RPMI7951 (cell line): ENCODE measurements around the gene ITPK1. TPM values are rescaled to one million over a fixed set of nuclear protein-coding genes. Genes with fewer than 3 reads are reported as not detected.

Experiments
- DNase-seq: peaks from one replicate; pipeline ENCODE4 v3.0.0-alpha.2; 2012; ENCODE audit warnings: low read depth
- total RNA-seq: library from RNA; depleted of rRNA; stranded (reverse); fragments of >200 nt; shearing (Covaris generic); gene quantifications from 2 replicates; pipeline ENCODE4 v1.2.3, GENCODE V29; 2014

The ITPK1 gene
- total RNA-seq, 1 experiment from 2014 or later: 7.7 TPM

DNA sequence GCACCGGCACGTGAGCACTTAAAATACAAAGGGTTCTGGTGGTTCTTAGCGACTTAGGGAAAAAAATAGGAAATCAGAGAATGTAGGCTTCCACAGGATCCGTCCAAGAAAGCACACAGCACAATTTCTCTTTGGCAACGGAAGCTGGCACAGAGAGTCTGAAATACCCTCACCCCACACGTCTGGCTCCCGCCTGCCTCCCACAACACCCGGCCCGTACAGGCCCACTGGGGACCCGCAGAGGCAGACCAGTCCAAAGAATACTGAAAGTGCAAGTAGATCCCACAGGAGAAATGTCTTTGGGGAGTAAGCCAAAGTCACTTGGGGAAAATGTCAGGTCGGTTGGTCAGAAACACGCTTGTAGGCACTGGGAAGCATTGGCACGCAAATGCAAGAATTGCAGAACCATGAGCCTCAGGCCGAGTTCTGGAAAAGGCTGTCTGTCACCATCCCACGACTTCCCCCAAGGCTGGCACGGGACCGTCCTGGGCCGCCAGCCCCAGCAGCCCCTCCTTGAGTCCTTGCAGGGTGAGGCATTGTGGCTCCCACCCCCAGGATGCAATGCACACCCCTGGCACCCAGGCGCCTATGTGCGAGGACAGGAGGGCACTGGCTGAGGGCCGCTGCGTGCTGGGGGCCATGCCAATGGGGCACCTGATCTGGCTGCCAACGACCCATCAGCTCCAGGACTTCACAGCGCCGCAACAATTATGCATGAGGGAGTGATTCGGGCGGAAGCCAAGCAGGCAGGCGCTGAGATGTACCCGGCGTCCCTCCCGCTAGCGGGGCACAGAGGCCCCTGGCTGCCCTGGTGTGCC, 163.0 kb downstream of the ITPK1 start:
- no peak for DNase-seq

DNA sequence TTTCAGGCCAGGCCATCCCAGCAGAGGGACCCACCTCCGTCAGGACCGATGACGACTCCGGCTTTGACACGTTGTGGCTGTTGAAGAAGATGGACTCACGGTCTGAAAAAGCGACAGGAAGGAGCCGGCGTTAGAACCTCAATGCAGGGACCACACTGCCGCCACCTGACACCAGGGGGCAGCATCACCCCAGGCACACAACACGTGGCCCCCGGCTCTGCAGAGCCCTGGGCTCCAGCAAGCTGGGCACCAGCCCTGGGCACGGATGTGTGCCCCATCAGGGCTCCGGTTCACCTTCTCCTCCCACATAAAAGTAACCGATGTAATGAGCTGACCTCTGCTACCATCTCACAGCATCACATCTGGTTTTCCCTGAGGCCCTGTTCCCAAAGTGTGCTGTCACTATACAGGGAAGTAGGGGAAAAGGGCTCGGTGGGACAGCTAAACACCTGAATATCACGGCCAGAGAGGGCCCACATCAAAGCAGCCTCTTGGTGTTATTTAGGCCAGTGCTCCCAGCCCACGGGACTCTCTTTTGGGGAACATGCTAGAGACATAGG, 163.7 kb downstream of the ITPK1 start:
- peak; percentile 37 for DNase-seq

DNA sequence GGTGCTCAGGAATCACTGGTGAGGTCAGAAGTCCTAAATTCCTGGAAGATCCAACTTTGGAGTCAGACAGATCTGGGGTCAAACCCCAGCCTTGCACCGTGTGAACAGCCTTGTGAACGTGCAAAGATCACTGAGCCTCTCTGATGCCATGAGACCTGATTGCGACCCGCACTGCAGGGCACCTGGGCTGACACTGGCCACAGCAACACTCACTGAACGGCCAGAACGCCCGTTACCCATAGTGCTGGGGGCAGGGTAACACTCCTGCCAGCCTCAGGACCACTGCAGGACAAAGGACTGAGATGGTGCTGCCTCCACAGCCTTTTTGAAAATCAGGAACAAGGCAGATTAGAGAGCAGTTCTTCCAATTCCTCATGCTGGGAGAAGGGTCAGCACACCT, 164.5 kb downstream of the ITPK1 start:
- DNase-seq: no peak

DNA sequence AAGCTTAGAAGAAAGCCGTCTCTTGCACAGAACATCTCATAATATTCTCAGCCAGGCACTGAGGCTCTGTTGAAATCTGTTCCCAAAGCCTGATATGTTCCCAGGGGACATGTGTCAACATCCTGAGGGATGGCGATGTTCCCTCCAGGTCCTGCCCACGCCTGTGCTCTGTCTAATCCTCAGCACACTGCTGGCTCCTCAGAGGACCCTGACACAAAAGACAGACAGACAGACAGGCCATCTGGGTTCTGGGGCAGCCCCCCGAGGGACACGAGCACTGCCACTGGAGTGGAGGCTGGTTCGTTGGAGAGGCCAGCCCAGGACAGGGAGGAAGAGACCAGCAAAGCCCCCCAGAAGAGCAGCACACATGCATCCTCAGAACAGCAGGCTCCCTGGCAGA, 165.0 kb downstream of the ITPK1 start:
- DNase-seq: no peak

DNA sequence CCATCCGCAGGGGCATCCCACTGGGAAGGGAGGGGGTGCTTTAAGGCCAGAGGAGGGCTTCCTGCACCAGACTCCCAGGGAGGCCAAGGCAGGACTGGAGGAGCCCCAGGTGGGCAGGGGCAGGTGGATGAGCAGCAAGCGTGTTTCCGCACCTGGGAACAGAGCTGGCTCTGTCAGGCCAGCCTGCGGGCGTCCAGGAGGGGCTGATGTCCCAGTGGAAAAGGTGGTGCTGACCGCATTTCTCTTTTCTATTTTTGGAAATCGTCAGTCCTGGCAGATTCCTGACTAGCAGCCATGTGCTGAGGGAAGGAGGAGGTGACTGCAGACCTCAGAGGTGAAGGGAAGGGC, 165.6 kb downstream of the ITPK1 start:
- DNase-seq: no peak

DNA sequence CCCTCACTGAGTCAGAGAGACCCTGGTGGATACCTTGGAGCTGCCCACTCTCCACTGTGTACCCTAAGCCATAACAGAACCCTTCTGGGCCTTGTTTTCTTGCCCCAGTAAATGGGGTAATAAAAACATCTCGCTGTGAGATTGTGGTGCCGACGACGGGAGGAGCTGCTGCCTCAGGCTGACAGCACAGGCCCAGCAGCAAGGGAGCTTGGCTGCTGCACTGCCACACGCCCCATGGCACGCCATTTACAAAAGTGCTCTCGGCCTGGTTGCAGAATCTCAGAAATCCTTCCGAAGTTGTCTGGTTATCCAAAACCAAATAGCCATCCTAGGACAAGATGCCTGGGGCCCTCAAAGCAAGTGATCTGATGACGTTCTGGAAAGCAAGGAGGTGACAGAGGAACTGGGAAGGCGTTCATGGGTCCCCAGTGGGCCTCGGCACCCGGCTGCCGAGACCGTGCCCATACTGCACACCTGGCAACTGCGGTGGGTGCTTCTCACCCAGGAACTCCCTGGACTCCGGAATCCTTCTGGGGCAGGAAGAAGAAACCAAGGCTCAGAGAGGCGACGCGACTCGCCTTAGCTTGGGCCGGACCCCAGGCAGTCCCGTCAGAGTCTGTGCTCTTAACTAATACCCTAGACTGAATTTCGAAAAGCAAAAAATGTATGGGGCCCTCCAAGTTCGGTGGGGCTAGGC, 166.1 kb downstream of the ITPK1 start:
- DNase-seq: no peak

DNA sequence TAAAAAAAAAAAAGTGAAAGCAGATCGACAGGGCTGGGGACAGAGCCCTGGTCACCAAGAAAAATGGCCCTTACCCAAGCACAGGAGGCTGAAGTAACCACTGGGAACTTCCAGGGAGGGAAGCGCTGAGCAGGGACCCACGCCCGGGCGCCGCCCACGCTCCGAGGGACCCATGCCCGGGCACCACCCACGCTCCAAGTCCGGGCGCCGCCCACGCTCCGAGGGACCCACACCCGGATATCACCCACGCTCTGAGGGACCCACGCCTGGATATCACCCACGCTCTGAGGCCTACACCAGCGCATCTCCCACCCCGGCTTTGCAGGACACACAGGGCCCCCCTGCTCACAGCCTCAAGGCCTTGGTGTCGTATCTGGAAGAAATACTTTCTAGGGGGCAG, 167.1 kb downstream of the ITPK1 start:
- no peak for DNase-seq

DNA sequence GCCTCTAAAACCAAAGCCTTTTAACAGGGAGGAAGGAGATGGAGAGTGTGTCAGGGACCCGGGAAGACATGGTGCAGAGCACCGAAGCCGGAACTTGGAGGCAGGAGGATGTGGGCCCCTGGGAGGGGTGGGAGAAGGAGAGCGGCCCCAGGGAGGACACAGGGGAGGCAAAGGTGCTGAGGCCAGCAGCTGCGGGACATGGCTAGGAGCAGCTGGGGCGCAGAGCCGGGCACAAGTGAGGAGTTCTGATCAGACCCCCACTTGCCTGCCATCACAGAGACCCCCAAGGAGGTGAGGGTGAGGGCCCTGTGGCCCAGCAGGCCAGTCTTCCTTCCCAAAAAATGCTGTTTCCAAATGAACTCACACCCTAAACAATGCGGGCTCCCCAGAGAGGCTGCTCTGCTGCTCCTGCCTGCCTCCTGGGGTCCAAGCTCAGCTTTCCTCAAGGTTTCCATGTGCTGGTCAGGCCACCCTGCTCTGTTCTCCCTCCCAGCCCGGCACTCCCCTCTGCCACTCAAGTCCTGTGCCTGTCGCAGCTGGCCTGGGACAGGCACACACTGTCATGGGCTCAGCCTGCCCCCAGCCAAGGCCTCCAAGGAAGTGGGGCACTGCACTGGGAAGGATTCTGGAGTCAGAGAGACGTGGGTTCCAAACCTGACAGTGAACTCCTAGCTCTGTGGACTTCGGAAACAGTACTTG, 168.7 kb downstream of the ITPK1 start:
- no peak for DNase-seq

DNA sequence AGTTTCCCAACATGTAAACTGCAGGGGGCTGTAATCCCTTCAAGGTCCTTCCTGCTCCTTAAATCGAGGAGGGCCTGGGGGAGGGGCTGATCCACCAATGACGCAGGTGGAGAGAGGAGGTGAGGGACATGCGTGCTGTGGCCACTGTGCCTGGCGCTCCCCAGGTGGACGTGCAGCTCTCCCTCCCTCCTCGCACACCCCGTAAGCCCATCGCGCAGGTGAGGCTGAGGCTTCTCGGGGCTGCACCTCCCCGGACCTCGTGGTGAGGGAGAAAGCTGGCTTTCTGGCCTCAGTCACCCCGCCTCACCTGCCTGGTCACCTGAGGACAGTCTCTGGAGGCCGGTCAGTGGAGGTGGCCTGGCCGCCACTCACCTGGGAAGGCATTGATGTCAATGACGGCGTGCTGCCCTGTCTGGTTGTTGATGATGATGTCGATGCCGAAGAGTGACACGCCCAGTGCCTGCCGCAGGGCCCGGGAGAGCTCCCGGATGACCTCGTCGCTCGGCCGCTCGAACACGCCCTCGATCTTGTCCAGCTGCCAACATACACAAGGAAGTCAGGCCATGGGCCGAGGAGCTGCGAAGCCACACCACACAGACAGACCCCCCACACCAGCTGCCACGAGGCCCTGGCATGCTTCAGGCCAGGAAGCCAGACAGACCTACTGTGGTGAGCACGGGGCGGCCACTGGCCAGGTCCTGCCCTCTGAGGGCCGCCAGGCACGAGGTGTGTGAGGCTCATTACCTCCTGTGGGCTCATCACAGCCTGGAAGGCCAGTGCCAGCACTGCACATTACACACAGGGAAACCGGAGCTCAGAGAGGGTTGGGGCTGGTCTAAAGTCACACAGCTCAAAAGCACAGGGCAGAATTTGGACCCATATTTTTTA, 169.5 kb downstream of the ITPK1 start:
- DNase-seq: peak; percentile 16

DNA sequence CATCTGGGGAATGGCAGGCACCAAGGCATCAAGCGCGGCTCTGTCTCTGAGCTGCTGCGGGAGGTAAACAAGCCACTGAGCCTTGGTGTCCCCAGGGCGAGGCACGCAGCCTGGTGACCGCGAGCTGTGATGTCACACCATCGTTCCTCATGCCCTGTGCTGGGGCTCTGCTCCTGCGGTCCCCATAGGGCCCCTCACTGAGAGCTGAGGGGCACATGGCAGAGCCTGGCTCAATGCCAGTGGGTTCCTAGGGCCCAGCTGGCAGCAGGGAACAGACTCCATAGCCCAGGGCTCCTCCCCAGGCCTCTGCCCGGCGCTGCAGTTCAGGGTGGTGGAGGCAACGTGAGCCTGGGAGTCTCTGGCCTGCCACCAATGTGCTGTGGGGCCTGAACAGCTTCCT, 170.2 kb downstream of the ITPK1 start:
- no peak for DNase-seq

DNA sequence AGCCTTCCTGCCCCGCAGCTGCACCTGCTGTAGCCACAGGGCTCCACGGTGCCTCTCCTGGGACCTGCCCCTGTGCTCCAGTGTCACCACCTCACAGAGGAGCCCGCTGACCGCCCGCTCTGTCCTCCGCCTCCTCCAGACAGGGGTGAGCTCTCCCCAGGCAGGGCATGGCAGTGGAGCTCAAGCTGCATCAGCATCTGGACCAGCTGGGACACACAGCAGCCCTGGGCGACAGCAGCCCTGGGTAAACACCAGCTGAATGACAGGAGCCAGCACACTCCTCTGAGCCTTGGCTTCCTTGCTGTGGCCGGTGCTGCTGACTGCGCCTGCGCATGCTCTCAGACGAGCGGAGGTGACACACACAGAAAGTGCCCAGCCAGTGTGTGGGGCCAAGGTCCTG, 170.7 kb downstream of the ITPK1 start:
- no peak for DNase-seq

DNA sequence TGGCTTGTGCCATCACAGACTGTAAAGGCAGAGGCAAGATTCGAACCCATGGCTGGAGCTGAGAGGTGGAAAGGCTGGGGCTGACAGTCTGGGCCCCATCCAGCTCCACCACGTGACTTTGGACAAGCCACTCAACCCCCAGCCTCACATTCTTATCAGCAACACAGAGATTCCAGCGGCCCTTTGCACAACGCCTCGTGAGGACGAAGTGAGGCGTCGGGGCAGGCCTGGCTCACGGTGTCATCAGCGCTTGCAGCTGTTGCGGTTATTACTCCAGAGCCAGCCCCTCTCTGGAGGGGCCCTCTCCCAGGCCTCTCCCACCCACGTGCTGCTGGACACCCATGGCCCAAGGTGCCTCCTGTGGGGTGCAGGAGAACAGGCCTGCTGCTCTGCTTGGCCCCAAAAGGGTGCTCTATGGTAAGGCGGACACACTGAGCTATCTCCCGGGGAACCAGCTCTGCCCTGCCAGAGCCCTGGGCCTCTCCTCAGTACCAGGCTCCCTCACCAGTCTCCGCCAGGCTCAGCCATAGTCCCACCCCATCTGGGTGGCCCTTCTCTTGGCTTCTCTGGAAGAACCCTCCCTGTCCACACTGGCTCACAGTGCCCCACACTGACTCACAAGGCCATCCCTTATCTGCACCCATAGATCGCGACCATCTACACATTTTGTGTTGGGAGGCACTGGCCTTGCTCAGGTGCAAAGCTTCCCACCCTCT, 171.7 kb downstream of the ITPK1 start:
- DNase-seq: no peak

DNA sequence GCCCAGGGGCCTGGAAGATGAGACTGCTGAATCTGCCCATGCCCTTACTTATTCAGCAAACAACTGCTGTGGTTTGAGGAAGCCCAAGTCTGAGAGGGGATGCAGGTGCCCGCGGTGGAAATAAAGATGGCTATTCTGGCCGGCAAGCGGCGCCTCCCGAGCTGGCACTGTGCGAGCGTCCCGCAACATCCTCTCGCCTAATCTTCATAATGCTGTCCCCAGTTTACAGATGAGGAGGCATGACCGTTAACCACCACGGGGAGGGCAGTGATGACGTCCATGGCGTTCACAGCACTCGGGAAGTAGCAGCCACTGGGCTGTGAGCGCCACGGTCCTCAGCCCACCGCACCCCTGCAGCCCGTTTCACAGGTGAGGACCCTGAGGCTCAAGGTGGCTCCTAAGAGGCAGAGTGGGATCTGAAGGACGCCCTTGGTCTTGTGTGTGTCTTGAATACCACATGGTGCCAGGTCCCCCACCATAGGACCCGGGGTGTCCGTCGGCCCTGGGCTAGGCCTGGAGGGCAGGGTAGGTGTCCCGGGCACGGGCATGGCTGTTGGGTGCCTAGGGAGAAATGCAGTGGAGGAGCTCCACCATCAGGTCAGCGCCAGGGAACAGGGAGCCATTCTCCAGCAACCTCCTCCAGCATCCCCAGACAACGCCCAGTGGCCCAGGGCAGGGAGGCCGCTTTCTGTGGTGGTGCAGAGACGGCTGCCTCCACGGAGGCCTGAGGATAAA, 172.6 kb downstream of the ITPK1 start:
- DNase-seq: no peak

DNA sequence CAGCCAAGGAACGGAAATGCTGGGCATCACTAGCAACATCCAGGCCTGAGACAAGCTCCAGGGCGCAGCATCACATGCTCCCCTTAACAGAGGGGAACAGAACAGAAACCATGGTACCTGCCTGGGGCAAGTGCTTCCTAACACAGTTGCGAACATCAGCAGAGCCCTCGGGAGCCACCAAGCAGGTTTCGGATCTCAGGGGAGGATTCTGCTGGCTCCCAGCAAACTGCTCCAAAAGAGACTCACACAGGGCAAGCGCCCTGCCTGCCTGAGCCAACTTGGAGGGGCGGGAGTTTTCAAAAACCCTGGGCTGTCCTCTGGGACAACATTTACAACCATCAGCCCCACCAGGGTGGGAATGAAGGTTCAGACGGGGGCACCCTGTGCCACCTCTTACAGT, 173.1 kb downstream of the ITPK1 start:
- DNase-seq: no peak

DNA sequence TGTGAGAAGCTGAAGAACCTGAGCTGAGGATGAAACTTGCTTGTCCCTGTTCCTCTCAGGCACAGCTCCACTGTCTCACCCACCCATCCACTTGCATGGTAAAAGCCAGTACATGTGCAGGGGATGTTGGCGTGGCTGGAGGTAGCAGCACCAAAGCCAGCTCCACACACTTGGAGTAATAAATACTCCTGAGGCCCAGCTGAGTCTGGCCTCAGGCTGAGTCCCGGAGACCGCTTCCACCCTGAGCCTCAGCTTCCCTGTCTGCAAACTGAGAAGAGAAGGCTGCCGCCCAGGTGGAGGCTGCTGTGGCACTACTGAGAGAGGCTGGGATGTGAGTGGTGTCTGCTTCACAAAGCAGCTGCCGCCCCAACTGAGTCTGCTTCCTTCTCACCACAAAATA, 173.6 kb downstream of the ITPK1 start:
- DNase-seq: no peak

DNA sequence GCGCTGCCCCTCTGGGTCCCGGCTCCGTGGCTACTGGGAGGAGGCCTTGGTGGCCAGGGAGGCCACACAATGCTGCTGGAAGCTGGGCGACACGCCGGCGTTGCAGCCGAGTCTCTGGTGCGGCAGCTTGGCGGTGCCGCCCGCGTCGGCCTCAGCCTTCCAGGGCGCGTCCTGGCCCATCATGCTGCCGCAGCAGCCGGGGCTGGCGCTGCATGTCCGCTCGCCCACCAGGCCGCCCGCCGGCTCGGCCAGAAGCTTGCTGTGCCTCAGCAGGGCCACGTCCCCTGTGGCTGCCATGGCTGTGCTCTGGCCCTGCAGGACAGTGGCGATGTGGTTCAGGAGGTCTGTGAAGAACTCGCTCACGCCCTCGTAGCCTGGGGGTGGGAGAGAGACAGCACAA, 174.2 kb downstream of the ITPK1 start:
- DNase-seq: no peak

DNA sequence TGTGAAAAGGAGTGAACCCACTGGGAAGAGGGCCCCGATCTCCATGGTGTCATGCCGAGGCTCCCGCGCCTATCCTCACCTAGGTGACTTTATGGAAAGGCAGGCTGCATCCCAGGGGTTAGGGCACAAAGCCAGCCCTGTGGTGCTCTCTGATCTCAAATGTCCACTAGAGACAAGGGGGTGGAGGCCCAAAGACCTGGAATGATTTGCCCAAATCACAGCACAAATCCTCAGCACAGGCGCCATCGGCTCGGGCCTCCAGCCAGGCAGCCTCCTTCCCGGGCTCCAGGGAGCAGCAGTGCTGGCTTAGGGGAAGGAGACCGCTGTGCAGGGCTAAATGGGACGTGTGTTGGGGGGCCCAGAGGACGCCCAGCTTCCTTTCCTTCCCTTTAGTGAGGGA, 175.2 kb downstream of the ITPK1 start:
- no peak for DNase-seq

DNA sequence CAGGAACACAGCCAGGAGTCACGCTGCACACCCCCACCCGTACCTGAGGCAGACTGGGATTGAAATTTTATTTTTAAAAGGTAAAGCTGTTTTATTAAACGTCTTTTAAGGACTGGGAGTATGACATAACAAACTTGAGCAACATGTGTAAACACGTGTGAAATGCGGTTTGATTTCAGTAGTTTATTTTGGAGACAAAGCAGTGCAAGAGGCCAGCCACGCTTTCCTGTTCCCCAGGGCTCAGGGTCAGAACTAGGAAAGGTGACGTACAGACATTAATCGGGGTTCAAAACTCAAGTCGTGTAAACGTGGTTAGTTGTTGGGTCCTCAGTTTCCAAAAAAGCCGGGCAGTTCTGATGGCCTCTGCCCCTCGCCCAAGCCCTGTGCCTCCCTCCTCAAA, 176.0 kb downstream of the ITPK1 start:
- no peak for DNase-seq

DNA sequence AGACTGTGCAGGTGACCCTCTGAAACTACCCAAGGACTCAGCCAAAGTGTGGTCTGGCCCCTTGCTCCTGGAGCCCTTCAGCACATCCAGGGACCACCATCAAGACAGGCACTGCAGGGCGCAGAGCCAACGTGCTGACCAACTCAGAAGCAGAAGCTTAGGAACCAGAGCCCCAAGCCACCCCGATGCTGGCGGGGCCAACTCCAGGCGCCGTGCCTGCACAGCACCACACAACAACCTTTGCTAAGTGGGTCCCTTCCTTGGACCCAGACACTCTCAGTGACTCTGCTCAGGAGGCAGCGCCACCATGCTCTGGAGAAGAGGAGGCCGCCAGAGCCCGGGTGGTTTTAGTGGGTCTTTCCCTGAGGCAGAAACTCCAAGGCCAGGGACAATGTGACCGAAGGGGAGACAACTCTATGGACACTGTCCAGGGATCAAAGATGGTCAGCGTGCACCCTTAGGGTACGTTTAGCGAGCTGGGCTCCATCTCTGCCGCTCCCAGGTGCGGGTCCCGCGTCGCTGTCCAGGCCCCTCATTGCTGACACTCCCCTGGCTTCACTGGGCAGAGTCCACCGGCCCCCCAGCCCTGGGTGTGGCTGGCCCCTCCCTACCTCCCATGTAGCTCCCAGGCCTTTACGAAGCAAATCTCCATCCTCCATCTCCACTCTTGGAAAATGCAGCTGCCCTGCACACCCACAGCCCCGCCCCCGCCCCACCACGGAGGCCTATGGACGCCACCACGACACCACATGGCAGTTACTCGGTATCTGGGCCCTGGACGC, 176.6 kb downstream of the ITPK1 start:
- no peak for DNase-seq
